GF-D8 (cell line): Measurements from ENCODE around the gene CDH13.

Experiments used
- DNase-seq: peaks from one replicate; lab custom pipeline; 2025; lab: John Stamatoyannopoulos, UW

The CDH13 gene

GRCh38 chr16:82626791-82627261 is at the start of gene CDH13:
Gene CDH13, plus strand, starts transcription at chr16:82626969.
- DNase-seq = no peak

GRCh38 chr16:82580298-82580890 is 46.4 kb upstream of the CDH13 start:
- no peak for DNase-seq

DNA sequence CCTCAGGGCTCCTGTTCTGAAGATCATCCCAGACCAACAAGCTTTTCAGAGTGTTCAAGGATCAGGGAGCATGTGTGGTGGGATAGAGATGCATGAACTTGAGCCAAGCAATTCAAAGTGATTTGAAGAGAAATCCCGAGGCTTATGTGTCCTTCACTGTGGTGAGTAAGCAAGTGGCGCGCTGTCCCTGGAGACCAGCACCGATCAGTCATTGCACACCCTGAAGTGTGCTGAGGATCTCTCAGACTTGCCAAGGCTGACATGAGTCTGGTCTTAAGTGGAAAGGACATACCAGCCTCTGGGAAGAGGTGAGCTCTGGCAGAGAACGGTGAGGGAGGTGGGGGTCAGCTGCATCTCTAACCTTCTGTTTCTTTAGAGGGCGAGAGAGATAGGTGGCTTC is 43.8 kb upstream of the CDH13 start:
- no peak for DNase-seq

DNA sequence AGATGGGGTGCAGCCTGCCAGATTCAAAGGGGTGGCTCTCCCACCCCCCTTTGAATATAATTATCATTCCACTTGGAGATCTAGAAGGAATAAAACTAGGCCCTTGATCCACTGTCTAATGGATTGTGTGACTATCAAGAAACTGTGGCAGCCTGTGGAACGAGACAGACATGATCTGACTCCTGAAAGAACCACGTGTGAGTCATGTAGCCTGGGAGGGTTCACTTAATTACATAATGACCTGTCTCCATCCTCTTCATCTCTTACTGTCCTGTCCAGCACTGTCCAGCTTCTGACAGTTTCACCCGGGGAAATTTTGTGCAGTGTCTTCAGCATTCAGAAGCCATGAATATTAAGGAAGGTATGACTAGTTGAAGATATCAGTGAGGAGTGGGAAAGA is 43.3 kb upstream of the CDH13 start:
- DNase-seq = no peak

- DNase-seq = no peak
Observed at GRCh38 chr16:82584553-82585152, 42.1 kb upstream of the CDH13 start.

DNA sequence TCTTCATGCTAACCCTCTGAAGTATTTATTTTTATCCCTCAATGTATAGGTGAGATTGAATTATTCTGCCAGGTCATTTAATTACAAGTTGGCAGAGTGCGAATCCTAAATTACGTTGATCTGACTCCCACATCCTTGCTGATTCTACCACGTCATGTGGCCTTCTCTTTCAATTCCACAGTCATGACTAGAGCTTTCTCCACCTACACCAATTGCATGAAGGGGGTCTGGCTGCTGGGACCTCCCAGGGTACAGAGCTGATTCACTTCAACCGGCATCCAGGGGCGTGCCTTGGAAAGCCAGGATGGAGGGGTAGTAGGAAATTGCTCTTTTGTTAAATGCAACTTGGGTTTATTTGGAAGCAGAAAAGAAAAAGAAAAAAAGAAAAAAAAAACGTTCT is 41.1 kb upstream of the CDH13 start:
- no peak for DNase-seq

DNA sequence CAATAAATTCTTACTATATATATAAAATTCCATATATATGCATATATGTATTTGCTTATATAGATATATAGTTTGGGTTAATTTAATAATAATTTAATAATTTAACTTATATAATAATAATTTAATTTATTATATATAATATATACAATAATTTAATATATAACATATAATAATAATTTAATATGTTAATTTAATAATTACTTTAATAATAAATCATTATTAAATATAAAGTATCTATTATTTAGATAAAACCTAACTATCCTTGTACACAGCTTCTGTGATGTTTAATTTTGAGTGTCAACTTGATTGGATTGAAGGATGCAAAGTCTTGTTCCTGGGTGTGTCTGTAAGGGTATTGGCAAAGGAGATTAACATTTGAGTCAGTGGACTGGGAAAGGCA is 40.6 kb upstream of the CDH13 start:
- no peak for DNase-seq

DNA sequence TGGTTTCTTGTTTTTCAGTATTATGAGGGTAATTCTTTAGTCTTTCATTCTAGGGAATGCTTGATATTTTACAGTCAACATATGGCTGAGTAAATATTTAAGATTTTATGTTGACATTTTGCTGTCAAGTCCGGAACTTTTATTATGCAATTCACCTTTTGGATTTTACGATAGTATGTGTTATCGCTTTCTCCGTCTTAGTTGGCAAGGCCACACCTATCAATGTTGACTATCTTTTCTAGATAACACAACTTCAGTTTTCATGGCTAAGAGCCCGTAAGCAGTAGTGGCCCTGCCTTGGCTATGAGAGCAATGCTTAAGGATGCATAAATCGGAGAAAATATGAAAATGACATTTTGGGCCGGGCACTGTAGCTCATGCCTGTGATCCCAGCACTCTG is 39.5 kb upstream of the CDH13 start:
- no peak for DNase-seq

DNA sequence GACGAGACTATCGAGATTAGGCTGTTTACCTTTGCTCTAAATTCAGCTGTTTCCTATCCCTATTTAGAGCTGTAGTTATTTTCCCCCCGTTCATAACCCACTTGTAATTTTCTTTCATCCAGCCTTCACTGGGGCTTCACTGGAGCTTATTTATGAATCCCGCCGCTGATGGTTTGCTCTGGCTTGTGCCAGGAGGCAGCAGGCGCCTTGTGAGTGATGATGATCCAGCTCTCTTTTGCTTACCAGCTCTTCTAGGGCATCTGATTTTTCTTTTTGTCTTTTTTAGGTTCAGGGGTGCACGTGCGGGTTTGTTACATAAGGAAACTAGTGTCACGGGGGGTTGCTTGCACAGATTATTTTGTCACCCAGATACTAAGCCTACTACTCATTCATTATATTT is 37.4 kb upstream of the CDH13 start:
- no peak for DNase-seq

DNA sequence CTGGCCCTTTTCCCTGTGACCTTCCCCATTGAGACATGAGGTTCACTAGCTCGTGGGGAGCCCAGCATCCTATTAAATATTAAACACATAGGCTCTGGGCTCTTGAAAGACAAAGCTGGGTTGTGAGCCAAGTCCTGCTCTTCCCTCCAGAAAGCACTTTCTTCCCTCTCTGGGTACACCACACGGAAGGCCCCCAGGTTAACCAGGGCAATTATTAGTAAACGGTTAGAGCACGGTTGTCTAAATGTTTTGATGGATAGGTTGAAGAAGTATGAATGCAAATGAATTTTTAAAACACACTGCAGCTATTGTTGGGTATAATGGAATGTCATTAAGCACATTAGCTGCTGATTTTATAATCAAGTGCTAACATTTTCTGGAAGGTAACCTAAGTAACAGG is 32.7 kb upstream of the CDH13 start:
- no peak for DNase-seq

DNA sequence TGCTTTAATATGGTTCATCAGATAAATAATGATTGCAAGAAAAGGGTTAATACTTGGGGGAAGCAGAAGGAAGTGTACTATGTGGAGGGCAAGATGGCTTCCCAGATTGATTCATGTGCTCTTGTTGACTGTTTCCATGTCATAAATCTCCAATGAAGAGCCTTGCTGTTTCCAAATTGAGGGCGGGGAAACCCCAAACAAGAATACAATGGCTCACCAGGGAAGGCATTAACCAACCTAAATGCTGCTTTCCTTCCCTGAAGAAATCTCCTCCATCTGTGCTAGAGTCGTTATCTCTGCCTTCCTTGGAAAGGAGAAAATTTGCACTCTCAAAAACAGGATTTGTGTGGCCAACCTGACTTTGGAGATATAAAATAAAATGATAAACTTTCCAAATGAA is 28.0 kb upstream of the CDH13 start:
- DNase-seq = no peak

- no peak for DNase-seq
Observed at GRCh38 chr16:82601989-82602640, 24.7 kb upstream of the CDH13 start.

- no peak for DNase-seq
Observed at GRCh38 chr16:82603784-82604411, 22.9 kb upstream of the CDH13 start.

DNA sequence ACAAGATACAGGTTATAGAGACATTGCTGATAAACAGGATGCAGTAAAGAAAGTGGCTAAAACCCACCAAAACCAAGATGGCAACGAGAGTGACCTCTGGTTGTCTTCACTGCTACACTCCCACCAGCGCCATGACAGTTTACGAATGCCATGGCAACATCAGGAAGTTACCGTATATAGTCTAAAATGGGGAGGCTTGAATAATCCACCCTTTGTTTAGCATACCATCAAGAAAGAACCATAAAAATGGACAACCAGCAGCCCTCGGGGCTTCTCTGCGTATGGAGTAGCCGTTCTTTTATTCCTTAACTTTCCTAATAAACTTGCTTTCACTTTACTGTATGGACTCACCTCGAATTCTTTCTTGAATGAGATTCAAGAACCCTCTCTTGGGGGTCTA is 21.7 kb upstream of the CDH13 start:
- no peak for DNase-seq

DNA sequence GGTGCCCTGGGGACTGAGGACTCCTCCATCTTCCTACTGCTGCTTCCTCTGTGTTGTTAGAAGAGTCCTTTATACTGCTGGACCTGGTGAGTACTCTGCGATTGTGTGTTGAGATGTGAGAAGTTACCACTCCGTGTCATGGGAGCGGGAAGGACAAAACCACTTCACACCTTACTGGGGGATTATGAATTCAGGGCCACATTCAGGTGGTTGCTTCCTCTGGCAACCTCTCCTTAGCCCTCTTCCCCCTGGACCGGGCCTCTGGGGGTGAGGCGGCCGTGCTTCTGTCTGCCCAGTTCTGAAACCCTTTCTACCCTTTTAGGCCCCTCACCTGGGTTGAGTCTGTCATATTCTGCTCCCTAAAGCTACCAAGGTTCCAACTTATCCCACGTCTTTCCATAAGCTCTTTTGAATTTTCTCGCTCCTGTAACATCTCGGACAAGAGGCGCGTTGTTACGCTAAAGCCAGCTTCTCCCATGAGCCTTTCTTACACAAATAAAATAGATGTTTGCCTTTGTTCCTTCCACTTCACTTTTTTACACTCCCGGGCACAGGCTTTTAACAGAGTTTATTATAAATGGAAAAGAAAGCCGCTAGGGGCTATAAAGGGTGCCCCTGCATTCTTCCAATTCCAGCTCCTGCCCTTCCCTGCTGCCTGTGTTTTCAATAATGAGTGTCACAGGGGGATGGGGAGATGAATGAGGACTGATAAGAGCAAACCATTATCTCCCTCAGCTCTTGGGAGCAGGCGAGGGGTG is 20.7 kb upstream of the CDH13 start:
- no peak for DNase-seq

GRCh38 chr16:82609140-82609539 is 17.6 kb upstream of the CDH13 start:
- no peak for DNase-seq

GRCh38 chr16:82612263-82612662 is 14.5 kb upstream of the CDH13 start:
- DNase-seq = no peak

- no peak for DNase-seq
Observed at GRCh38 chr16:82616356-82616755, 10.4 kb upstream of the CDH13 start.

- no peak for DNase-seq
Observed at GRCh38 chr16:82621781-82622180, 5.0 kb upstream of the CDH13 start.

DNA sequence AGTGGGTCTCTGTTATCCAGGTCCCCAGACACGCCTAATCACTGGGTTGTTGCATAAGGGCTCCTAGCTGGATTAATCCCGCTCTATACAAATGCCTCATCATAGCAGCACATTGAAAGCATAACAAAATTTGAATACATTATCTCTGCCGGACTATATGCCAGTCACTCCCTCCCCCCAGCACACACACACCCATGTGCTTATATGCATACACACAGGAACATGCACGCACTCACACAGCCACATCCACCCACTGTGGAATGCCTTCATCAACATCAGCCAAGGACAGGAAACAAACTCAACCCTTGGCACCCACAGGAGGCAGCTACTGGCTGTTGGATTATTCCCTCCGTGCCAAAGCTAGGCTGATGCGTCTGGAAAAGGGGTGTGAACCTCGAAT is 3.5 kb upstream of the CDH13 start:
- no peak for DNase-seq

GRCh38 chr16:82625066-82625968 is 1.5 kb upstream of the CDH13 start:
- no peak for DNase-seq

DNA sequence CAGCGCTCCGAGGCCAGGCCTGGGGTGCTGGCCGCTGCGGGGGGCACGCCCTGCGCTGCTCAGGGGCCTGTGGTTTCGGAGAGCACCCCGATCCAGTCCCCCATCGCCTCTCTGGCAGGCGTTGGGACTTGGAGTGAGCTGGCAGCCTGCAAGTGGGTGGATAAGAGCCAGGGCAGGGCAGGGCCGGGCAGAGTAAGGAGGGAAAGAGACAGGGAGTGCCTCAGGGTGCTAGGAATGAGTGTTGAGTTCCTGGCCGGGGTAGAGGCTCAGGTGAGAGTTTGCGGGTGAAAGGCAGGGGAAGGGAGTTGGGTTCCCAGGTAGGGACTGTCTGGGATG is 1.3 kb downstream of the CDH13 start:
- no peak for DNase-seq
